GM12864 (cell line): Measurements from ENCODE around the gene ZNF148.

Experiments used
- DNase-seq: peaks from one replicate; pipeline ENCODE4 v3.0.0-alpha.2; 2011; ENCODE audit warnings: low read depth
- H3K4me3 ChIP-seq: 2 replicates; pipeline ENCODE4 v1.5.1; 2011; ENCODE audit warnings: mild to moderate bottlenecking, low read depth, low read length, control low read depth
- TF ChIP-seq, protein P1 (sequence below): IDR thresholded peaks from 2 replicates; pipeline ENCODE4 v1.5.1; 2011; ENCODE audit warnings: low read depth, mild to moderate bottlenecking, moderate library complexity, low read length, control low read depth, inconsistent platforms; ENCODE audit errors: missing control alignments

ZNF148 gene

GRCh38 chr3:125266971-125267370, 108.2 kb downstream of the ZNF148 start:
- TF ChIP-seq, protein P1, sequence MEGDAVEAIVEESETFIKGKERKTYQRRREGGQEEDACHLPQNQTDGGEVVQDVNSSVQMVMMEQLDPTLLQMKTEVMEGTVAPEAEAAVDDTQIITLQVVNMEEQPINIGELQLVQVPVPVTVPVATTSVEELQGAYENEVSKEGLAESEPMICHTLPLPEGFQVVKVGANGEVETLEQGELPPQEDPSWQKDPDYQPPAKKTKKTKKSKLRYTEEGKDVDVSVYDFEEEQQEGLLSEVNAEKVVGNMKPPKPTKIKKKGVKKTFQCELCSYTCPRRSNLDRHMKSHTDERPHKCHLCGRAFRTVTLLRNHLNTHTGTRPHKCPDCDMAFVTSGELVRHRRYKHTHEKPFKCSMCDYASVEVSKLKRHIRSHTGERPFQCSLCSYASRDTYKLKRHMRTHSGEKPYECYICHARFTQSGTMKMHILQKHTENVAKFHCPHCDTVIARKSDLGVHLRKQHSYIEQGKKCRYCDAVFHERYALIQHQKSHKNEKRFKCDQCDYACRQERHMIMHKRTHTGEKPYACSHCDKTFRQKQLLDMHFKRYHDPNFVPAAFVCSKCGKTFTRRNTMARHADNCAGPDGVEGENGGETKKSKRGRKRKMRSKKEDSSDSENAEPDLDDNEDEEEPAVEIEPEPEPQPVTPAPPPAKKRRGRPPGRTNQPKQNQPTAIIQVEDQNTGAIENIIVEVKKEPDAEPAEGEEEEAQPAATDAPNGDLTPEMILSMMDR, result no peak
- no peak overlapping the region for H3K4me3 ChIP-seq
- DNase-seq, result no peak

DNA sequence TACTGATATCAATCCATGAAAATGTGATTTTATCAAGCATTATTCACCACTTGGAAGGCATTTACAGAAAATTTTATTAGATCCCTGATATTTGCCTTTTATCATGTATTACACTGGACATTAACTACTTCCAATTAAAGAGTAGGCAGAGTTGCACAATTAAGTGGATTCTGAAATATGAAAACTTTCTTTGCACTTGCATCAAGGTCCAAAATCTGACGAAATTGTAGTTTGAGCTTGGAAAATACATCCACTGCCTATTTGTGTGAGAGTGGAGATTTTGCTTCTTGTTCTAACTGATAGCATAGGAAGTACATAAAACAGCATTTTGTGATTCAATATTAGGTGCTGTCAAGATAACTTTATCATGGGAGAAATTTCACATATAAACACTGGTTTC, 113.0 kb downstream of the ZNF148 start:
- TF ChIP-seq, protein P1, result no peak
- no peak for DNase-seq
- no peak overlapping the region for H3K4me3 ChIP-seq

GRCh38 chr3:125261031-125261430, 114.1 kb downstream of the ZNF148 start:
- TF ChIP-seq, protein P1, result no peak
- DNase-seq, result no peak
- H3K4me3 ChIP-seq, result no peak overlapping the region

GRCh38 chr3:125260158-125260557, 115.0 kb downstream of the ZNF148 start:
- no peak overlapping the region for H3K4me3 ChIP-seq
- no peak for DNase-seq
- TF ChIP-seq, protein P1, result no peak

DNA sequence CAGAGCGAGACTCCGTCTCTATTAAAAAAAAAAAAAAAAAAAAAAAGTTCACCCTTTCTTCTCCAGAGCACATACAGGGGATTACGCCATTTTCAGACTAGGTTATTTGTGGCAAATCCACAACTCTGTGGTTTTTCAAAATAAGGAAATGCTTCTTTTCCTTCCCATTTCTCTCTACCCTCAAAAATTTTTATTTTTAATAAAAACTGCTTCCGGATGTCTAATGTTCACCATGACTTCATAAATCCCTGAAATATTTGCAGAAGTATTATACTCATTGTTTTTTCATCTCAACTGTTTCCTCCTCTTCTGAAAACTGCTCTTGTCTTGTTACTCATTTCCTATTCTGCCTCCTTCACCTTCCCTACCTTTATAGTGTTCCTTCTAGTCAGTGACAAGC, 117.6 kb downstream of the ZNF148 start:
- no peak overlapping the region for H3K4me3 ChIP-seq
- DNase-seq, result no peak
- TF ChIP-seq, protein P1, result no peak

- no peak overlapping the region for H3K4me3 ChIP-seq
- no peak for DNase-seq
- TF ChIP-seq, protein P1, result no peak
These were observed 118.5 kb downstream of the ZNF148 start for GRCh38 chr3:125256675-125257074.

DNA sequence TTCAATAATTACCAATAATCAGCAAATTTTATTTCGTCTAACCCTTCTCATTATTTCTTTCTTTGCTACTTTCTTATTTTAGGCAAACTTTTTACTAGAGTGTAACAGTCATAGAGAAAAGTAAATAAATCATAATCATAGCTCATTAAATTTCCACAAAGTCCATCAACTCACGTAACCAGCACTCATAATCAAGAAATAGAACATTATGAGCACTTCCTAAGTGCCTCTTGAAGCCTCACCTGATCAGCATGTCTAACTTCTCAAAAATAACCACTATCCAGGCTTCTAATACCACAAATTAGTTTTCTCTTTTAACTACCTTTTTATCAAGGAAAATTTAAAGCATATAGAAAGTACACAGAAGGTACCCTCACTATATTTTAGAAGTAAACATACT, 124.2 kb downstream of the ZNF148 start:
- TF ChIP-seq, protein P1, result no peak
- H3K4me3 ChIP-seq, result no peak overlapping the region
- DNase-seq, result no peak
